HEK293 (cell line): ENCODE data around the gene ZNF614.
A peak's percentile ranks its signal among the peaks of the same experiment; 100 is the strongest.

Source experiments
- CTCF ChIA-PET: fragments of 350-600 bp; formaldehyde crosslinking; extraction: SDS; loops from one replicate; lab custom pipeline; 2021; ENCODE audit warnings: antibody characterized with exemption; lab: Yijun Ruan, JAX
- POLR2A ChIA-PET: fragments of 300-600 bp; formaldehyde crosslinking; extraction: SDS; loops from one replicate; lab custom pipeline; 2020; ENCODE audit warnings: antibody characterized with exemption, inconsistent platforms; lab: Yijun Ruan, JAX
- H3K27ac ChIP-seq: fragments of 200-500 bp; sonication (Bioruptor generic); 2 replicates; pipeline ENCODE4 v1.5.1; 2014; ENCODE audit warnings: low read depth, low read length, control low read depth, inconsistent platforms; ENCODE audit errors: extremely low read depth
- H3K36me3 ChIP-seq, 2 experiments: fragments of 200-500 bp in 1 of 2; sonication (Bioruptor generic) in 1 of 2; 1 replicate in 1 of 2; 2 replicates in 1 of 2; pipeline ENCODE4 v1.5.1; 2014 to 2017; ENCODE audit warnings: inconsistent platforms in 2 of 2, low read length in 2 of 2; ENCODE audit not compliant: control insufficient read depth in 2 of 2, insufficient read depth in 1 of 2
- H3K4me1 ChIP-seq: fragments of 200-500 bp; sonication (Bioruptor generic); 2 replicates; pipeline ENCODE4 v1.5.1; 2014; ENCODE audit warnings: mild to moderate bottlenecking, low read length, inconsistent platforms; ENCODE audit not compliant: control insufficient read depth, insufficient read depth
- H3K4me3 ChIP-seq: 2 replicates; pipeline ENCODE4 v1.5.1; 2011; ENCODE audit warnings: low read depth, mild to moderate bottlenecking, control low read depth, low read length, moderate library complexity
- H3K9me3 ChIP-seq: fragments of 200-500 bp; sonication (Bioruptor generic); 2 replicates; pipeline ENCODE4 v1.5.1; 2014; ENCODE audit warnings: low read depth, low read length, inconsistent platforms; ENCODE audit not compliant: control insufficient read depth, insufficient read depth
- REPIN1 ChIP-seq: fragments of 450-650 bp; formaldehyde crosslinking; IDR thresholded peaks from 2 replicates; pipeline ENCODE4 v1.5.1; 2017; ENCODE audit warnings: missing biosample characterization, missing genetic modification characterization, low read depth
- SETDB1 ChIP-seq: IDR thresholded peaks from one replicate; pipeline ENCODE4 v1.6.1; 2017; ENCODE audit warnings: mild to moderate bottlenecking, low read length, moderate library complexity, mixed read lengths; ENCODE audit not compliant: insufficient read length
- SP2 ChIP-seq: fragments of 450-650 bp; formaldehyde crosslinking; IDR thresholded peaks from 2 replicates; pipeline ENCODE4 v1.5.1; 2016; ENCODE audit warnings: missing biosample characterization, missing genetic modification characterization
- TRIM28 ChIP-seq: IDR thresholded peaks from 2 replicates; pipeline ENCODE4 v1.6.1; 2011; ENCODE audit warnings: low read length, control low read depth, borderline replicate concordance
- ZBTB10 ChIP-seq: fragments of 450-650 bp; formaldehyde crosslinking; IDR thresholded peaks from 2 replicates; pipeline ENCODE4 v1.5.1; 2016; ENCODE audit warnings: missing biosample characterization, missing genetic modification characterization
- ZBTB20 ChIP-seq: fragments of 450-650 bp; formaldehyde crosslinking; IDR thresholded peaks from 2 replicates; pipeline ENCODE4 v1.5.1; 2016; ENCODE audit warnings: missing biosample characterization, missing genetic modification characterization
- ZFP37 ChIP-seq: fragments of 450-650 bp; formaldehyde crosslinking; IDR thresholded peaks from 2 replicates; pipeline ENCODE4 v1.5.1; 2016; ENCODE audit warnings: missing biosample characterization, missing genetic modification characterization
- ZNF10 ChIP-seq: fragments of 450-650 bp; formaldehyde crosslinking; IDR thresholded peaks from 2 replicates; pipeline ENCODE4 v1.5.1; 2017; ENCODE audit warnings: missing biosample characterization, missing genetic modification characterization
- ZNF138 ChIP-seq: fragments of 450-650 bp; formaldehyde crosslinking; IDR thresholded peaks from 2 replicates; pipeline ENCODE4 v1.5.1; 2016; ENCODE audit warnings: missing biosample characterization, missing genetic modification characterization, borderline replicate concordance
- ZNF19 ChIP-seq: fragments of 450-650 bp; formaldehyde crosslinking; IDR thresholded peaks from 2 replicates; pipeline ENCODE4; 2016; ENCODE audit warnings: missing biosample characterization, missing genetic modification characterization, low read depth
- ZNF223 ChIP-seq: fragments of 450-650 bp; formaldehyde crosslinking; IDR thresholded peaks from 2 replicates; pipeline ENCODE4 v1.5.1; 2016; ENCODE audit warnings: missing biosample characterization, missing genetic modification characterization
- ZNF274 ChIP-seq, 2 experiments: fragments of 200-500 bp in 1 of 2; fragments of 450-650 bp in 1 of 2; sonication (Bioruptor generic) in 1 of 2; formaldehyde crosslinking in 1 of 2; IDR thresholded peaks; 2 replicates each; pipeline versions ENCODE4 v1.5.1 to v1.6.1; 2014 to 2016; ENCODE audit warnings: borderline replicate concordance in 1 of 2, inconsistent platforms in 1 of 2, low read length in 1 of 2, missing biosample characterization in 1 of 2, missing genetic modification characterization in 1 of 2
- ZNF350 ChIP-seq: fragments of 450-650 bp; formaldehyde crosslinking; IDR thresholded peaks from 2 replicates; pipeline ENCODE4 v1.5.0; 2017; ENCODE audit warnings: missing biosample characterization, mild to moderate bottlenecking, missing genetic modification characterization
- ZNF529 ChIP-seq: fragments of 450-650 bp; formaldehyde crosslinking; IDR thresholded peaks from 2 replicates; pipeline ENCODE4 v1.5.1; 2017; ENCODE audit warnings: missing genetic modification characterization, missing biosample characterization; ENCODE audit not compliant: insufficient replicate concordance
- ZNF530 ChIP-seq: fragments of 450-650 bp; formaldehyde crosslinking; IDR thresholded peaks from 2 replicates; pipeline ENCODE4 v1.5.1; 2016; ENCODE audit warnings: low read depth, missing biosample characterization, missing genetic modification characterization
- ZNF549 ChIP-seq: fragments of 450-650 bp; IDR thresholded peaks from 2 replicates; pipeline ENCODE4 v1.5.1; 2018; ENCODE audit warnings: missing biosample characterization, missing genetic modification characterization, mild to moderate bottlenecking, inconsistent platforms, moderate library complexity
- ZNF561 ChIP-seq: fragments of 450-650 bp; IDR thresholded peaks from 2 replicates; pipeline ENCODE4 v1.5.1; 2018; ENCODE audit warnings: missing biosample characterization, missing genetic modification characterization, borderline replicate concordance
- ZNF580 ChIP-seq: fragments of 450-650 bp; formaldehyde crosslinking; IDR thresholded peaks from 2 replicates; pipeline ENCODE4 v1.5.1; 2016; ENCODE audit warnings: missing biosample characterization, missing genetic modification characterization
- ZNF596 ChIP-seq: fragments of 450-650 bp; IDR thresholded peaks from 2 replicates; pipeline ENCODE4 v1.5.0; 2018; ENCODE audit warnings: missing biosample characterization, mild to moderate bottlenecking, missing genetic modification characterization, moderate library complexity
- ZNF704 ChIP-seq: fragments of 450-650 bp; formaldehyde crosslinking; IDR thresholded peaks from 2 replicates; pipeline ENCODE4 v1.5.1; 2016; ENCODE audit warnings: missing biosample characterization, missing genetic modification characterization
- ZNF792 ChIP-seq: fragments of 450-650 bp; formaldehyde crosslinking; IDR thresholded peaks from 2 replicates; pipeline ENCODE4 v1.5.1; 2016; ENCODE audit warnings: missing biosample characterization, missing genetic modification characterization
- ZXDB ChIP-seq: fragments of 450-650 bp; formaldehyde crosslinking; IDR thresholded peaks from 2 replicates; pipeline ENCODE4 v1.5.1; 2016; ENCODE audit warnings: missing biosample characterization, missing genetic modification characterization

ZNF614 gene

GRCh38 chr19:52070496-52070895 lies 42.3 kb upstream of the ZNF614 start:
- H3K36me3 ChIP-seq: peaks cover 7 to 67% of the 10 kb centered on the region in 2 experiments
- no peak overlapping the region for H3K4me3 ChIP-seq
- TF ChIP-seq ZXDB (tag by site-specific recombination) (no peak), ZBTB20 (tag by site-specific recombination) (no peak), ZNF530 (tag by site-specific recombination) (no peak), ZNF792 (tag by site-specific recombination) (no peak), ZNF580 (tag by site-specific recombination) (no peak), ZNF223 (no peak), ZNF138 (tag by site-specific recombination) (no peak), ZNF561 (tag by site-specific recombination) (no peak), REPIN1 (tag by site-specific recombination) (no peak), ZNF19 (no peak), ZBTB10 (tag by site-specific recombination) (no peak), ZNF596 (tag by site-specific recombination) (no peak), ZNF350 (no peak), ZFP37 (tag by site-specific recombination) (no peak), SP2 (tag by site-specific recombination) (no peak)
- ChIA-PET CTCF (no interaction called here), POLR2A (no interaction called here)
- H3K9me3 ChIP-seq: peaks cover 6% of the 10 kb centered on the region
- no peak overlapping the region for H3K27ac ChIP-seq
- no peaks in the 10 kb centered on the region for H3K4me1 ChIP-seq

- Histone ChIP-seq H3K27ac (no peak overlapping the region), H3K36me3 (peaks cover 8 to 64% of the 10 kb centered on the region in 2 experiments), H3K9me3 (peaks cover 6% of the 10 kb centered on the region), H3K4me1 (no peaks in the 10 kb centered on the region), H3K4me3 (no peak overlapping the region)
- TF ChIP-seq ZNF549 (tag by site-specific recombination): no peak
- POLR2A ChIA-PET: no interaction called here
- CTCF ChIA-PET: no interaction called here
Measured at GRCh38 chr19:52069653-52070052, 41.5 kb upstream of the ZNF614 start.

- ChIA-PET POLR2A (no interaction called here), CTCF (no interaction called here)
- H3K9me3 ChIP-seq: peaks cover 6% of the 10 kb centered on the region
- H3K4me3 ChIP-seq: no peak overlapping the region
- H3K4me1 ChIP-seq: no peaks in the 10 kb centered on the region
- no peak overlapping the region for H3K27ac ChIP-seq
- H3K36me3 ChIP-seq: peaks cover 4 to 65% of the 10 kb centered on the region in 2 experiments
- TF ChIP-seq SETDB1 (peak; percentile 85), ZNF10 (tag by site-specific recombination) (no peak), ZNF529 (no peak), ZNF704 (tag by site-specific recombination) (no peak), ZNF274 (IDR thresholded peaks at IDR 0.05; ENCODE audit: low read length) (peak; percentile 63; the same call in 1 of the 2 replicates), ZNF274 (tag by site-specific recombination; IDR thresholded peaks at IDR 0.05; ENCODE audit: borderline replicate concordance) (peak; percentile 81; the same call in 1 of the 2 replicates), TRIM28 (peak; percentile 54; the same call in 1 of the 2 replicates)
Measured at GRCh38 chr19:52066258-52066863, 38.2 kb upstream of the ZNF614 start.
